PC-9 (cell line): ENCODE measurements around the gene EML6.

ENCODE experiments used
- EZH2 ChIP-seq: fragments of 200-600 bp; sonication (generic); IDR thresholded peaks from 2 replicates; pipeline ENCODE4 v1.8.0; 2017; ENCODE audit warnings: antibody characterized with exemption, low read depth
- TF ChIP-seq, protein P1 (sequence below): fragments of 200-600 bp; sonication (generic); conservative IDR thresholded peaks from 2 replicates; pipeline ENCODE4 v1.6.1; 2017; ENCODE audit warnings: mixed run types, antibody characterized with exemption, mild to moderate bottlenecking, moderate library complexity

DNA sequence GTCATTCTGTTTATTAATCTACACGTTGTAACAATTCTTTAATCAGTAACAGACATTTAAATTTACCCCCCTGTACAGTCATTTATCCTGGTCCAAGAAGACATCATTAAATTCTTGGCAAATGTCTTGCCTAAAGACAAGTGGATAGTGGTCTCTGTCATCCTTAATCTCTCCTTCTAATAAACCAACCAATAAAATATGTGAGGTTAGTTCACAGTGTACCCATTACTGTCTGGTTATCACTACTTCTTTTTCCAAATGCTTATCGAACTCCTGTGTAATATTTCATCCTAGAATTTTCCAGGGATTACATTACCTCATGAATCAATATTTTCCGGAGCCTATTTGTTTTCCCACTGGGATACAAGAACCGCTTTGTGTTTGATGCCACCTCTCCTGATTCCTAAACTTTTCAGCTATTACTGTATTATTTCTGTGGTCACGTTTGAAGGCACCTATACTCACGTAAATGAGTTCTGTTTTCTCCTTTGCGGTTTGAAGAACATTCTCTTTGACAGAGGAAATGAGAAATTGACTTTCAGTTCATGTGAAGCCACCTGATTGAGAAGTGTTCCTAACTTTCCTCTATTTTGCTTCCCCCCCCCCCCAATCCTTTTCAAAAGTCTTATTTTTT is 195.3 kb downstream of the EML6 start:
- TF ChIP-seq, protein P1, sequence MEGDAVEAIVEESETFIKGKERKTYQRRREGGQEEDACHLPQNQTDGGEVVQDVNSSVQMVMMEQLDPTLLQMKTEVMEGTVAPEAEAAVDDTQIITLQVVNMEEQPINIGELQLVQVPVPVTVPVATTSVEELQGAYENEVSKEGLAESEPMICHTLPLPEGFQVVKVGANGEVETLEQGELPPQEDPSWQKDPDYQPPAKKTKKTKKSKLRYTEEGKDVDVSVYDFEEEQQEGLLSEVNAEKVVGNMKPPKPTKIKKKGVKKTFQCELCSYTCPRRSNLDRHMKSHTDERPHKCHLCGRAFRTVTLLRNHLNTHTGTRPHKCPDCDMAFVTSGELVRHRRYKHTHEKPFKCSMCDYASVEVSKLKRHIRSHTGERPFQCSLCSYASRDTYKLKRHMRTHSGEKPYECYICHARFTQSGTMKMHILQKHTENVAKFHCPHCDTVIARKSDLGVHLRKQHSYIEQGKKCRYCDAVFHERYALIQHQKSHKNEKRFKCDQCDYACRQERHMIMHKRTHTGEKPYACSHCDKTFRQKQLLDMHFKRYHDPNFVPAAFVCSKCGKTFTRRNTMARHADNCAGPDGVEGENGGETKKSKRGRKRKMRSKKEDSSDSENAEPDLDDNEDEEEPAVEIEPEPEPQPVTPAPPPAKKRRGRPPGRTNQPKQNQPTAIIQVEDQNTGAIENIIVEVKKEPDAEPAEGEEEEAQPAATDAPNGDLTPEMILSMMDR: no peak
- TF ChIP-seq EZH2: no peak
